Neural progenitor cell (in vitro differentiated cells): Measurements from ENCODE around the gene ADGRV1. TPM values are rescaled to one million over a fixed set of nuclear protein-coding genes. Genes with fewer than 3 reads are reported as not detected.
A peak's percentile ranks its signal among the peaks of the same experiment; 100 is the strongest.
"Not testable (repeated sequence)": the region's sequence is repeated elsewhere in the genome, so short reads cannot be mapped to it uniquely, and the experiment has no call there.

ENCODE experiments used
- DNase-seq: peaks from one replicate; pipeline ENCODE4 v3.0.0-alpha.2; 2016; ENCODE audit warnings: low spot score
- H2AFZ ChIP-seq: fragments of 200-600 bp; sonication (generic); replicated peaks from 2 replicates; pipeline ENCODE4 v1.6.1; 2016; ENCODE audit warnings: antibody characterized with exemption
- H3F3A ChIP-seq: fragments of 200-600 bp; sonication (generic); 2 replicates; pipeline ENCODE4 v1.6.1; 2016; ENCODE audit warnings: antibody characterized with exemption, low read depth
- H3K27ac ChIP-seq: fragments of 200-600 bp; sonication (generic); 2 replicates; pipeline ENCODE4 v1.5.1; 2016; ENCODE audit warnings: mild to moderate bottlenecking
- H3K27me3 ChIP-seq: fragments of 200-600 bp; sonication (generic); 2 replicates; pipeline ENCODE4 v1.6.1; 2016; ENCODE audit warnings: mild to moderate bottlenecking, moderate library complexity
- H3K36me3 ChIP-seq: fragments of 200-600 bp; sonication (generic); 2 replicates; pipeline ENCODE4 v1.5.1; 2016
- H3K4me1 ChIP-seq: fragments of 200-600 bp; sonication (generic); 2 replicates; pipeline ENCODE4 v1.6.1; 2016; ENCODE audit warnings: mixed run types
- H3K4me2 ChIP-seq: fragments of 200-600 bp; sonication (generic); 2 replicates; pipeline ENCODE4 v1.6.1; 2016
- H3K4me3 ChIP-seq: fragments of 200-600 bp; sonication (generic); 2 replicates; pipeline ENCODE4 v1.5.1; 2016
- H3K79me2 ChIP-seq: fragments of 200-600 bp; sonication (generic); 2 replicates; pipeline ENCODE4 v1.6.1; 2016; ENCODE audit warnings: low read depth
- H3K9ac ChIP-seq: fragments of 200-600 bp; sonication (generic); 2 replicates; pipeline ENCODE4 v1.6.1; 2016
- H3K9me3 ChIP-seq: fragments of 200-600 bp; sonication (generic); 2 replicates; pipeline ENCODE4 v1.5.1; 2016; ENCODE audit warnings: low read depth
- H4K20me1 ChIP-seq: fragments of 200-600 bp; sonication (generic); 2 replicates; pipeline ENCODE4 v1.6.1; 2016; ENCODE audit warnings: low read depth
- H3K27ac Mint-ChIP-seq: 3 replicates; pipeline ENCODE4 v1.8.0; 2021; ENCODE audit warnings: mixed read lengths
- H3K27me3 Mint-ChIP-seq: 2 replicates; pipeline ENCODE4 v1.8.0; 2022; ENCODE audit warnings: low read depth, mild to moderate bottlenecking, inconsistent platforms, moderate library complexity, mixed read lengths; ENCODE audit not compliant: insufficient read depth
- H3K36me3 Mint-ChIP-seq: 3 replicates; pipeline ENCODE4 v1.8.0; 2021; ENCODE audit warnings: mixed read lengths
- H3K4me1 Mint-ChIP-seq: 3 replicates; pipeline ENCODE4 v1.8.0; 2021; ENCODE audit warnings: mixed read lengths
- H3K4me3 Mint-ChIP-seq: 3 replicates; pipeline ENCODE4 v1.8.0; 2021; ENCODE audit warnings: mild to moderate bottlenecking, moderate library complexity, mixed read lengths
- H3K9me3 Mint-ChIP-seq: 3 replicates; pipeline ENCODE4 v1.8.0; 2020; ENCODE audit warnings: mixed read lengths
- CTCF ChIP-seq: fragments of 200-600 bp; sonication (generic); IDR thresholded peaks from 2 replicates; pipeline ENCODE4 v1.5.1; 2017; ENCODE audit warnings: antibody characterized with exemption, mild to moderate bottlenecking
- EZH2 ChIP-seq: fragments of 200-600 bp; sonication (generic); IDR thresholded peaks from 2 replicates; pipeline ENCODE4 v1.6.1; 2017; ENCODE audit warnings: antibody characterized with exemption, mild to moderate bottlenecking, moderate library complexity
- EZH2phosphoT487 ChIP-seq: fragments of 200-600 bp; sonication (generic); IDR thresholded peaks from 2 replicates; pipeline ENCODE4 v1.6.1; 2017; ENCODE audit warnings: antibody characterized with exemption
- total RNA-seq: library from RNA; depleted of rRNA; stranded (reverse); fragments of >200 nt; gene quantifications from 2 replicates; pipeline ENCODE4 v1.2.3, GENCODE V29; 2015; ENCODE audit warnings: low replicate concordance

ADGRV1 gene
- total RNA-seq, 1 donor from 2014 or later, result 151 TPM

- Histone ChIP-seq H3K4me2 (no peak overlapping the region), H3K79me2 (no peaks in the 10 kb centered on the region), H3K9me3 (no peaks in the 10 kb centered on the region), H3K4me1 (no peaks in the 10 kb centered on the region), H3K9ac (no peak overlapping the region), H2AFZ (no peak overlapping the region), H4K20me1 (peaks cover 7% of the 10 kb centered on the region), H3K36me3 (peaks cover 25% of the 10 kb centered on the region), H3K27me3 (no peaks in the 10 kb centered on the region), H3F3A (no peaks in the 10 kb centered on the region), H3K27ac (no peak overlapping the region), H3K4me3 (no peak overlapping the region)
- no peak for TF ChIP-seq EZH2
- TF ChIP-seq CTCF, result no peak
- no peak for TF ChIP-seq EZH2phosphoT487
- no peaks in the 10 kb centered on the region for H3K4me1 Mint-ChIP-seq
- peaks cover 41% of the 10 kb centered on the region for H3K36me3 Mint-ChIP-seq
- H3K9me3 Mint-ChIP-seq, result no peaks in the 10 kb centered on the region
- H3K27me3 Mint-ChIP-seq, result no peaks in the 10 kb centered on the region
- no peak overlapping the region for H3K27ac Mint-ChIP-seq
- H3K4me3 Mint-ChIP-seq, result no peak overlapping the region
- DNase-seq, result no peak
These were observed 99.2 kb downstream of the ADGRV1 start for GRCh38 chr5:90657788-90658187.

GRCh38 chr5:90658620-90659019, 100.0 kb downstream of the ADGRV1 start:
- Histone ChIP-seq H3K9me3 (no peaks in the 10 kb centered on the region), H3K4me3 (no peak overlapping the region), H3K27me3 (no peaks in the 10 kb centered on the region), H2AFZ (no peak overlapping the region), H4K20me1 (peaks cover 7% of the 10 kb centered on the region), H3K36me3 (peaks cover 20% of the 10 kb centered on the region), H3K27ac (no peak overlapping the region), H3F3A (no peaks in the 10 kb centered on the region), H3K4me1 (no peaks in the 10 kb centered on the region), H3K9ac (no peak overlapping the region), H3K79me2 (no peaks in the 10 kb centered on the region), H3K4me2 (no peak overlapping the region)
- Mint-ChIP-seq H3K4me3 (no peak overlapping the region), H3K9me3 (no peaks in the 10 kb centered on the region), H3K4me1 (no peaks in the 10 kb centered on the region), H3K36me3 (peaks cover 35% of the 10 kb centered on the region), H3K27ac (no peak overlapping the region), H3K27me3 (no peaks in the 10 kb centered on the region)
- no peak for TF ChIP-seq CTCF
- no peak for TF ChIP-seq EZH2
- no peak for TF ChIP-seq EZH2phosphoT487
- DNase-seq, result no peak

GRCh38 chr5:90668079-90668565, 109.5 kb downstream of the ADGRV1 start:
- Histone ChIP-seq H3K79me2 (peaks cover 19% of the 10 kb centered on the region), H3K4me3 (peak overlapping the region; percentile 42), H2AFZ (peak overlapping the region; percentile 42), H3K4me1 (peaks cover 11% of the 10 kb centered on the region), H3K4me2 (peak overlapping the region; percentile 49)
- not testable (repeated sequence) for H3K27me3 Mint-ChIP-seq, H4K20me1 ChIP-seq, H3K4me1 Mint-ChIP-seq, H3K27me3 ChIP-seq, H3K27ac ChIP-seq, H3K9me3 ChIP-seq, H3F3A ChIP-seq, H3K9me3 Mint-ChIP-seq, H3K36me3 ChIP-seq, DNase-seq, H3K9ac ChIP-seq
- Mint-ChIP-seq H3K4me3 (peak overlapping the region; percentile 77), H3K36me3 (peaks cover 14% of the 10 kb centered on the region), H3K27ac (peak overlapping the region; percentile 69)

- no peak overlapping the region for H3K4me3 Mint-ChIP-seq
- H3K27ac Mint-ChIP-seq, result no peak overlapping the region
- H3K9me3 ChIP-seq, result no peaks in the 10 kb centered on the region
- no peak overlapping the region for H3K27ac ChIP-seq
- no peak overlapping the region for H3K4me2 ChIP-seq
- peaks cover 34% of the 10 kb centered on the region for H3K36me3 Mint-ChIP-seq
- TF ChIP-seq EZH2phosphoT487 (no peak), CTCF (no peak), EZH2 (no peak)
- H4K20me1 ChIP-seq, result peaks cover 3% of the 10 kb centered on the region
- peaks cover 2% of the 10 kb centered on the region for H3K27me3 Mint-ChIP-seq
- no peak overlapping the region for H3K9ac ChIP-seq
- peaks cover under 1% of the 10 kb centered on the region for H3K79me2 ChIP-seq
- H3K4me1 ChIP-seq, result peaks cover 11% of the 10 kb centered on the region
- H3K4me3 ChIP-seq, result no peak overlapping the region
- peaks cover 13% of the 10 kb centered on the region for H3K36me3 ChIP-seq
- H3K4me1 Mint-ChIP-seq, result peaks cover 5% of the 10 kb centered on the region
- H3K9me3 Mint-ChIP-seq, result peaks cover 2% of the 10 kb centered on the region
- H2AFZ ChIP-seq, result no peak overlapping the region
- DNase-seq, result peak; percentile 25
- no peaks in the 10 kb centered on the region for H3K27me3 ChIP-seq
- no peaks in the 10 kb centered on the region for H3F3A ChIP-seq
These were observed 116.6 kb downstream of the ADGRV1 start for GRCh38 chr5:90675222-90675621.
